GM12878 (cell line): ENCODE results near the gene KLK2. TPM values are rescaled to one million over a fixed set of nuclear protein-coding genes. Genes with fewer than 3 reads are reported as not detected.

Source experiments
- ATAC-seq: fragments of 200-7000 bp; cut with Tn5 transposase; 3 replicates; pipeline ENCODE4 v1.9.1; 2020; ENCODE audit warnings: mild to moderate bottlenecking, moderate library complexity
- Bru-seq: library from RNA; stranded (reverse); fragments of 400-500 nt; gene quantifications from one replicate; lab custom pipeline; 2021; lab: Mats Ljungman, UMichigan
- BruChase-seq, 2 experiments: library from RNA; stranded (reverse); fragments of 400-500 nt; gene quantifications; one replicate each; lab custom pipeline; 2021; lab: Mats Ljungman, UMichigan
- BruUV-seq: library from RNA; stranded (reverse); fragments of 400-500 nt; replicated peaks from 2 replicates; lab custom pipeline; 2021; lab: Mats Ljungman, UMichigan
- CTCF ChIA-PET: fragments of 300-600 bp; sonication (Branson Sonifier 250); formaldehyde crosslinking; extraction: SDS; loops from one replicate; lab custom pipeline; 2021; ENCODE audit warnings: inconsistent platforms; lab: Yijun Ruan, JAX
- POLR2A ChIA-PET: fragments of 350-600 bp; formaldehyde crosslinking; extraction: SDS; loops from one replicate; lab custom pipeline; 2021; ENCODE audit warnings: inconsistent platforms; lab: Charles Lee
- RAD21 ChIA-PET: fragments of 300-600 bp; sonication (Branson Sonifier 250); formaldehyde crosslinking; loops from one replicate; lab custom pipeline; 2023; ENCODE audit warnings: antibody characterized with exemption; ENCODE audit not compliant: unreplicated experiment; lab: Charles Lee
- SMC1A ChIA-PET: fragments of 300-600 bp; sonication (Branson Sonifier 250); formaldehyde crosslinking; loops from one replicate; lab custom pipeline; 2023; ENCODE audit not compliant: unreplicated experiment, uncharacterized antibody; lab: Charles Lee
- DNase-seq: peaks from one replicate; pipeline ENCODE4 v3.0.0-alpha.2; 2011; ENCODE audit warnings: low read depth, low spot score
- FAIRE-seq: peaks from 3 replicates; lab custom pipeline; 2011; peaks lifted over from hg19 to GRCh38; lab: Jason Lieb, UNC
- H2AFZ ChIP-seq: 2 replicates; pipeline ENCODE4 v1.6.0; 2011; ENCODE audit warnings: low read depth, low read length, control low read depth; ENCODE audit not compliant: control insufficient read depth
- H3K27ac ChIP-seq: 2 replicates; pipeline ENCODE4 v1.5.1; 2011; ENCODE audit warnings: control low read depth; ENCODE audit not compliant: control insufficient read depth, insufficient read depth
- H3K27me3 ChIP-seq, 2 experiments: replicated peaks in 1 of 2; 2 replicates each; pipeline versions ENCODE4 v1.6.0 to v1.6.1; 2011; ENCODE audit warnings: low read length in 1 of 2; ENCODE audit not compliant: control insufficient read depth in 2 of 2, insufficient read depth in 2 of 2
- H3K36me3 ChIP-seq, 2 experiments: 2 replicates each; pipeline ENCODE4 v1.5.1; 2011; ENCODE audit warnings: low read length in 1 of 2; ENCODE audit not compliant: control insufficient read depth in 2 of 2, insufficient read depth in 2 of 2
- H3K4me1 ChIP-seq: 2 replicates; pipeline ENCODE4 v1.6.1; 2011; ENCODE audit warnings: mild to moderate bottlenecking, low read length, moderate library complexity, mixed read lengths; ENCODE audit not compliant: control insufficient read depth, insufficient read depth
- H3K4me2 ChIP-seq: 2 replicates; pipeline ENCODE4 v1.6.0; 2011; ENCODE audit warnings: control low read depth; ENCODE audit not compliant: control insufficient read depth, insufficient read depth
- H3K4me3 ChIP-seq: fragments of 200-600 bp; sonication (generic); 2 replicates; pipeline ENCODE4 v1.5.1; 2016
- H3K79me2 ChIP-seq: 2 replicates; pipeline ENCODE4 v1.6.0; 2011; ENCODE audit warnings: low read length; ENCODE audit not compliant: control insufficient read depth, insufficient read depth
- H3K9ac ChIP-seq: 2 replicates; pipeline ENCODE4 v1.8.0; 2011; ENCODE audit warnings: low read length, control low read depth, mixed read lengths; ENCODE audit not compliant: control insufficient read depth, insufficient read depth
- H3K9me3 ChIP-seq: replicated peaks from 3 replicates; pipeline ENCODE4 v1.5.1; 2011; ENCODE audit warnings: mild to moderate bottlenecking, low read length; ENCODE audit not compliant: control insufficient read depth, insufficient read depth
- H4K20me1 ChIP-seq: 2 replicates; pipeline ENCODE4 v1.6.0; 2011; ENCODE audit not compliant: control insufficient read depth, insufficient read depth
- ATF3 ChIP-seq: IDR thresholded peaks from 2 replicates; pipeline ENCODE4 v1.6.1; 2011; ENCODE audit warnings: low read depth, mild to moderate bottlenecking, low read length, moderate library complexity, borderline replicate concordance; ENCODE audit errors: extremely low read depth
- BCL3 ChIP-seq: IDR thresholded peaks from 2 replicates; pipeline ENCODE4 v1.6.1; 2011; ENCODE audit warnings: borderline replicate concordance, low read depth, mild to moderate bottlenecking, moderate library complexity, low read length; ENCODE audit not compliant: insufficient read depth, poor library complexity, severe bottlenecking
- FOXM1 ChIP-seq: IDR thresholded peaks from 2 replicates; pipeline ENCODE4 v1.6.1; 2012; ENCODE audit warnings: low read depth, mild to moderate bottlenecking, inconsistent platforms, low read length, moderate library complexity
- ZNF592 ChIP-seq: fragments of 450-650 bp; IDR thresholded peaks from 2 replicates; pipeline ENCODE4 v1.6.1; 2017; ENCODE audit warnings: mild to moderate bottlenecking, moderate library complexity
- ZZZ3 ChIP-seq: IDR thresholded peaks from 2 replicates; pipeline ENCODE4 v1.6.1; 2011; ENCODE audit warnings: low read depth; ENCODE audit not compliant: control insufficient read depth, insufficient read length
- WGBS: methylation state at CpG from one replicate; pipeline ENCODE4 v1.1.6; 2016; ENCODE audit warnings: low lambda C conversion rate; ENCODE audit not compliant: insufficient replicate concordance, insufficient coverage; ENCODE audit errors: missing lambda C conversion rate; 5-methylcytosine and 5-hydroxymethylcytosine counted together
- in situ Hi-C: fragments of 300-500 bp; cut with MboI; formaldehyde crosslinking; loops from 9 replicates; pipeline ENCODE4 v1.14.3; 2018; ENCODE audit warnings: mixed read lengths
- intact Hi-C: fragments of 100-400 bp; cut with micrococcal nuclease; formaldehyde crosslinking; loops from one replicate; pipeline ENCODE4 v1.14.2; 2022; ENCODE audit not compliant: unreplicated experiment
- long read RNA-seq, 2 experiments: library from polyadenylated mRNA; unstranded; transcript quantifications; one replicate each; pipeline ENCODE4 v2.0.0, GENCODE V29; 2019 to 2020
- polyA minus RNA-seq, 3 experiments: library from RNA; depleted of rRNA, polyadenylated mRNA; stranded (reverse); fragments of >200 nt; gene quantifications; 2 replicates each; pipeline ENCODE4 v1.2.3, GENCODE V29; 2011
- polyA plus RNA-seq, 11 experiments: library from polyadenylated mRNA; depleted of rRNA in 4 of 11; unstranded in 6 of 11; stranded (reverse) in 5 of 11; fragments of >200 nt; fragmentation: Nextera tagmentation in 4 of 11; fragmentation: Illumina TruSeq in 1 of 11; extraction: Ambion mirVana in 4 of 11; extraction: Trizol in 1 of 11; gene quantifications; 1 replicate in 1 of 11; 2 replicates in 10 of 11; pipeline versions ENCODE4 v1.2.1 to v1.2.3, GENCODE V29; 2011 to 2016; ENCODE audit warnings: inconsistent platforms in 2 of 11, missing spikeins in 2 of 11, low read depth in 1 of 11
- total RNA-seq, 4 experiments: library from RNA; depleted of rRNA in 3 of 4; stranded (reverse); fragments of >200 nt in 3 of 4; fragmentation: Illumina TruSeq in 1 of 4; extraction: Trizol in 1 of 4; gene quantifications; 2 replicates each; pipeline versions ENCODE4 v1.2.1 to v1.2.3, GENCODE V29; 2013 to 2021

The KLK2 gene
- 2.7 and 3.1 TPM in 2 replicates for total RNA-seq (2013; cell fraction: nucleolus; rRNA removed)
- total RNA-seq (2014; rRNA removed) (0.96 and 2.4 TPM in 2 replicates), total RNA-seq (2014; rRNA removed; fragmentation: Illumina TruSeq; extraction: Trizol) (0.83 and 1.3 TPM in 2 replicates), total RNA-seq (2021) (1.6 and 1.8 TPM in 2 replicates), polyA plus RNA-seq (2011; rRNA removed) (0.37 and 0.79 TPM in 2 replicates), polyA plus RNA-seq (2014; fragmentation: Illumina TruSeq; extraction: Trizol) (2.4 and 3.1 TPM in 2 replicates), polyA plus RNA-seq (2014; fragmentation: Nextera tagmentation; extraction: Ambion mirVana) (under 1 TPM; 0.19 to 0.55 TPM), polyA plus RNA-seq (2014; rRNA removed) (3.1 and 4.0 TPM in 2 replicates), polyA plus RNA-seq (2016; fragmentation: Nextera tagmentation; extraction: Ambion mirVana) (1 to 10 TPM; 1.1 to 3.0 TPM), polyA minus RNA-seq (2011; rRNA and poly(A)+ RNA removed) (0.51 and 1.5 TPM in 2 replicates), Bru-seq, nascent RNA (percentile 29 among the genes with signal in this experiment), BruChase-seq, experiment 1, labeled RNA remaining after a 6-hour chase (not detected), BruChase-seq, experiment 2, labeled RNA remaining after a 2-hour chase (percentile 18 among the genes with signal in this experiment)
- 2.2 TPM for polyA plus RNA-seq (2011; ENCODE audit: low read depth)
- polyA plus RNA-seq (2011; cell fraction: cytosol; rRNA removed): 0.64 and 0.87 TPM in 2 replicates
- 3.2 and 5.3 TPM in 2 replicates for polyA plus RNA-seq (2011; cell fraction: nucleus; rRNA removed)
- polyA plus RNA-seq (2012): 3.8 and 5.3 TPM in 2 replicates
- polyA minus RNA-seq (2011; cell fraction: cytosol; rRNA and poly(A)+ RNA removed): not detected in 2 replicates
- polyA minus RNA-seq (2011; cell fraction: nucleus; rRNA and poly(A)+ RNA removed): 1.5 and 1.8 TPM in 2 replicates
- long read RNA-seq, experiment 1: 0 reads
- long read RNA-seq, experiment 2: 0 reads

- H3K4me2 ChIP-seq: no peak within 1 kb of the TSS
- RAD21 ChIA-PET: no interaction called here
- no peaks in the 10 kb centered on the region for H3K27me3 ChIP-seq
- DNase-seq (no peak), FAIRE-seq (no peak), ATAC-seq (no peak)
- H3K4me1 ChIP-seq: peaks cover 17% of the 10 kb centered on the region
- CTCF ChIA-PET: interaction anchor here (1.5 kb wide), 1 partner anchor 48 kb away, joined by 5 read pairs; no protein-coding TSS in a partner anchor
- POLR2A ChIA-PET: no interaction called here
- in situ Hi-C loops: no loop called here
- H3K36me3 ChIP-seq: no peaks in the 10 kb centered on the region
- H3K4me3 ChIP-seq: no peak within 1 kb of the TSS
- H3K27ac ChIP-seq: no peak within 1 kb of the TSS
- SMC1A ChIA-PET: no interaction called here
- intact Hi-C loops: no loop called here
- TF ChIP-seq ZZZ3: no peak
- TF ChIP-seq BCL3: no peak
- no peak for TF ChIP-seq ZNF592
- TF ChIP-seq FOXM1: no peak
- no peak for TF ChIP-seq ATF3
- no TSS peak for BruUV-seq
- H3K79me2 ChIP-seq: no peaks in the 10 kb centered on the region
- WGBS: 32% methylated on average over 3 of the region's 3 CpGs
- H3K9me3 ChIP-seq: no peaks in the 10 kb centered on the region
- no peak within 1 kb of the TSS for H2AFZ ChIP-seq
- H4K20me1 ChIP-seq: no peaks in the 10 kb centered on the region
- H3K9ac ChIP-seq: no peak within 1 kb of the TSS
Measured at GRCh38 chr19:50873056-50873455, at the start of gene KLK2. Gene KLK2 (plus strand): TSS chr19:50873439. CDS start chr19:50873474, 35 bp downstream.
